SK-N-SH (cell line): ENCODE measurements around the gene GPRIN3.

Experiments used
- EZH2phosphoT487 ChIP-seq: fragments of 200-600 bp; sonication (generic); IDR thresholded peaks from 2 replicates; pipeline ENCODE4 v1.6.1; 2017; ENCODE audit warnings: low read depth, mixed run types, mild to moderate bottlenecking, antibody characterized with exemption, moderate library complexity, borderline replicate concordance
- FOXJ3 ChIP-seq: sonication (generic); formaldehyde crosslinking; IDR thresholded peaks from 2 replicates; pipeline ENCODE4 v1.5.1; 2020; ENCODE audit warnings: mild to moderate bottlenecking, missing genetic modification reagents
- MXI1 ChIP-seq: IDR thresholded peaks from 2 replicates; pipeline ENCODE4 v1.6.1; 2012; ENCODE audit warnings: mild to moderate bottlenecking, low read depth, low read length, improper control_type of control experiment
- POLR2AphosphoS5 ChIP-seq: IDR thresholded peaks from 2 replicates; pipeline ENCODE4 v1.6.1; 2012; ENCODE audit warnings: low read depth, low read length
- RAD21 ChIP-seq: IDR thresholded peaks from 2 replicates; pipeline ENCODE4 v1.6.1; 2012; ENCODE audit warnings: mild to moderate bottlenecking, low read length
- RFX5 ChIP-seq: IDR thresholded peaks from 2 replicates; pipeline ENCODE4 v1.6.1; 2012; ENCODE audit warnings: mild to moderate bottlenecking, improper control_type of control experiment, low read length
- TAF1 ChIP-seq: IDR thresholded peaks from 2 replicates; pipeline ENCODE4 v1.6.1; 2012; ENCODE audit warnings: low read depth, mild to moderate bottlenecking, low read length, moderate library complexity, borderline replicate concordance
- TEAD4 ChIP-seq: IDR thresholded peaks from 2 replicates; pipeline ENCODE4 v1.4.0; 2012; ENCODE audit warnings: mild to moderate bottlenecking, borderline replicate concordance; ENCODE audit not compliant: insufficient read depth
- TF ChIP-seq, protein P1 (sequence below): fragments of 200-600 bp; sonication (generic); IDR thresholded peaks from 2 replicates; pipeline ENCODE4 v1.6.1; 2017; ENCODE audit warnings: antibody characterized with exemption, mild to moderate bottlenecking, moderate library complexity

- TF ChIP-seq RFX5 (no peak), TEAD4 (no peak), RAD21 (no peak), FOXJ3 (no peak), TAF1 (no peak), MXI1 (no peak), EZH2phosphoT487 (no peak), POLR2AphosphoS5 (no peak)
- TF ChIP-seq, protein P1, sequence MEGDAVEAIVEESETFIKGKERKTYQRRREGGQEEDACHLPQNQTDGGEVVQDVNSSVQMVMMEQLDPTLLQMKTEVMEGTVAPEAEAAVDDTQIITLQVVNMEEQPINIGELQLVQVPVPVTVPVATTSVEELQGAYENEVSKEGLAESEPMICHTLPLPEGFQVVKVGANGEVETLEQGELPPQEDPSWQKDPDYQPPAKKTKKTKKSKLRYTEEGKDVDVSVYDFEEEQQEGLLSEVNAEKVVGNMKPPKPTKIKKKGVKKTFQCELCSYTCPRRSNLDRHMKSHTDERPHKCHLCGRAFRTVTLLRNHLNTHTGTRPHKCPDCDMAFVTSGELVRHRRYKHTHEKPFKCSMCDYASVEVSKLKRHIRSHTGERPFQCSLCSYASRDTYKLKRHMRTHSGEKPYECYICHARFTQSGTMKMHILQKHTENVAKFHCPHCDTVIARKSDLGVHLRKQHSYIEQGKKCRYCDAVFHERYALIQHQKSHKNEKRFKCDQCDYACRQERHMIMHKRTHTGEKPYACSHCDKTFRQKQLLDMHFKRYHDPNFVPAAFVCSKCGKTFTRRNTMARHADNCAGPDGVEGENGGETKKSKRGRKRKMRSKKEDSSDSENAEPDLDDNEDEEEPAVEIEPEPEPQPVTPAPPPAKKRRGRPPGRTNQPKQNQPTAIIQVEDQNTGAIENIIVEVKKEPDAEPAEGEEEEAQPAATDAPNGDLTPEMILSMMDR, result no peak
These were observed 36.8 kb downstream of the GPRIN3 start for GRCh38 chr4:89270792-89271191.
